Esophagus muscularis mucosa (tissue), 4 donors: ENCODE measurements around the gene PLSCR4. TPM values are rescaled to one million over a fixed set of nuclear protein-coding genes. Genes with fewer than 3 reads are reported as not detected.

ENCODE experiments used
- DNase-seq: peaks from one replicate; pipeline ENCODE4 v3.0.0-alpha.2; 2017; ENCODE audit errors: extremely low spot score
- H3K27ac ChIP-seq, 4 donors: fragments of 200-600 bp; sonication (generic); replicated peaks in 1 of 4; 1 replicate in 3 of 4; 2 replicates in 1 of 4; pipeline ENCODE4 v1.5.1; 2016 to 2019; ENCODE audit warnings: mild to moderate bottlenecking in 1 of 4
- H3K27me3 ChIP-seq, 4 donors: fragments of 200-600 bp; sonication (generic); one replicate each; pipeline versions ENCODE4 v1.5.1 to v1.6.0; 2016 to 2019
- H3K36me3 ChIP-seq, 4 donors: fragments of 200-600 bp; sonication (generic); one replicate each; pipeline ENCODE4 v1.5.1; 2016 to 2019
- H3K4me1 ChIP-seq, 4 donors: fragments of 200-600 bp; sonication (generic); one replicate each; pipeline ENCODE4 v1.5.1; 2016 to 2019
- H3K4me3 ChIP-seq, 4 donors: fragments of 200-600 bp; sonication (generic); 1 replicate in 2 of 4; 2 replicates in 2 of 4; pipeline ENCODE4 v1.5.1; 2016 to 2019; ENCODE audit warnings: mild to moderate bottlenecking in 4 of 4, moderate library complexity in 1 of 4
- H3K9me3 ChIP-seq, 4 donors: fragments of 200-600 bp; sonication (generic); 1 replicate in 3 of 4; 2 replicates in 1 of 4; pipeline ENCODE4 v1.5.1; 2016 to 2019
- CTCF ChIP-seq, 3 experiments: fragments of 200-600 bp in 2 of 3; fragments of 450-650 bp in 1 of 3; sonication (generic) in 2 of 3; IDR thresholded peaks; one replicate each; pipeline ENCODE4 v1.5.1; 2017 to 2019; ENCODE audit warnings: antibody characterized with exemption in 3 of 3, mild to moderate bottlenecking in 2 of 3, moderate library complexity in 1 of 3
- EP300 ChIP-seq: sonication (generic); formaldehyde crosslinking; IDR thresholded peaks from one replicate; pipeline ENCODE4 v1.6.1; 2017; ENCODE audit warnings: antibody characterized with exemption
- POLR2A ChIP-seq: fragments of 450-650 bp; IDR thresholded peaks from one replicate; pipeline ENCODE4 v1.6.1; 2017; ENCODE audit warnings: antibody characterized with exemption, moderate library complexity, mild to moderate bottlenecking, low read depth
- POLR2AphosphoS5 ChIP-seq, 2 donors: sonication (generic); formaldehyde crosslinking; IDR thresholded peaks; one replicate each; pipeline ENCODE4 v1.6.1; 2017; ENCODE audit warnings: antibody characterized with exemption in 2 of 2
- WGBS: methylation state at CpG from one replicate; pipeline ENCODE4 v1.1.5; 2018; 5-methylcytosine and 5-hydroxymethylcytosine counted together
- intact Hi-C: fragments of 100-400 bp; cut with DNase I; formaldehyde crosslinking; loops from one replicate; pipeline ENCODE4 v1.15.1; 2023
- total RNA-seq, 4 donors: library from RNA; depleted of rRNA; stranded (reverse); fragments of >200 nt; gene quantifications; one replicate each; pipeline versions ENCODE4 v1.1.0 to v1.2.1, GENCODE V29; 2016

PLSCR4 gene
- total RNA-seq, 4 donors from 2014 or later = 43.5 to 71.4 (median 63.0) TPM

- H3K27ac ChIP-seq = peak overlapping the region; percentile 64 to 97 (median 76)
- H3K4me1 ChIP-seq = peaks cover 13 to 56% (median 54%) of the 10 kb centered on the region in 4 donors
- no peak for DNase-seq
- H3K4me3 ChIP-seq = no peak overlapping the region
- H3K9me3 ChIP-seq = no peaks in the 10 kb centered on the region
- intact Hi-C loops = no loop called here
- TF ChIP-seq POLR2A (no peak), EP300 (no peak), POLR2AphosphoS5 (IDR thresholded peaks at IDR 0.05) (no peak), CTCF (IDR thresholded peaks at IDR 0.05) (no peak)
- H3K36me3 ChIP-seq = no peaks in the 10 kb centered on the region
- WGBS = 44% methylated on average over 2 of the region's 2 CpGs
- no peaks in the 10 kb centered on the region for H3K27me3 ChIP-seq
Measured at GRCh38 chr3:146165877-146166276, 85.0 kb downstream of the PLSCR4 start.

- no peaks in the 10 kb centered on the region for H3K27me3 ChIP-seq
- WGBS = 60% methylated on average over 7 of the region's 7 CpGs
- no peak for TF ChIP-seq POLR2AphosphoS5 (IDR thresholded peaks at IDR 0.05)
- no peak for TF ChIP-seq POLR2A
- TF ChIP-seq EP300 = no peak
- no peak for TF ChIP-seq CTCF (IDR thresholded peaks at IDR 0.05)
- intact Hi-C loops = no loop called here
- no peak for DNase-seq
- no peaks in the 10 kb centered on the region for H3K9me3 ChIP-seq
- H3K4me3 ChIP-seq = no peak overlapping the region
- H3K4me1 ChIP-seq = peaks cover 13 to 56% (median 54%) of the 10 kb centered on the region in 4 donors
- H3K36me3 ChIP-seq = no peaks in the 10 kb centered on the region
- H3K27ac ChIP-seq = peak overlapping the region; percentile 64 to 97 (median 76)
Measured at GRCh38 chr3:146164971-146165769, 85.7 kb downstream of the PLSCR4 start.

- TF ChIP-seq POLR2AphosphoS5 (IDR thresholded peaks at IDR 0.05) (no peak), CTCF (IDR thresholded peaks at IDR 0.05) (no peak), EP300 (no peak), POLR2A (no peak)
- Histone ChIP-seq H3K4me3 (no peak overlapping the region), H3K4me1 (peaks cover 14 to 56% (median 54%) of the 10 kb centered on the region in 4 donors), H3K9me3 (no peaks in the 10 kb centered on the region), H3K27ac (peak overlapping the region; percentile 73 to 99 (median 94)), H3K27me3 (no peaks in the 10 kb centered on the region), H3K36me3 (no peaks in the 10 kb centered on the region)
- intact Hi-C loops = no loop called here
- DNase-seq = no peak
Measured at GRCh38 chr3:146164506-146164905, 86.4 kb downstream of the PLSCR4 start.

- H3K4me1 ChIP-seq = peaks cover 19 to 59% (median 57%) of the 10 kb centered on the region in 4 donors
- H3K9me3 ChIP-seq = no peaks in the 10 kb centered on the region
- H3K27me3 ChIP-seq = no peaks in the 10 kb centered on the region
- H3K36me3 ChIP-seq = no peaks in the 10 kb centered on the region
- TF ChIP-seq EP300 (no peak), POLR2A (no peak), POLR2AphosphoS5 (IDR thresholded peaks at IDR 0.05) (no peak), CTCF (IDR thresholded peaks at IDR 0.05) (no peak)
- no peak for DNase-seq
- H3K4me3 ChIP-seq = no peak overlapping the region
- H3K27ac ChIP-seq = peak overlapping the region; percentile 91 to 99 (median 96)
- intact Hi-C loops = no loop called here
Measured at GRCh38 chr3:146164071-146164470, 86.8 kb downstream of the PLSCR4 start.
